Spleen (tissue), 11 donors: Measurements from ENCODE around the gene CCDC88B. TPM values are rescaled to one million over a fixed set of nuclear protein-coding genes. Genes with fewer than 3 reads are reported as not detected.

Experiments
- DNase-seq: peaks from one replicate; pipeline ENCODE4 v3.0.0-alpha.2; 2020
- H3K27ac ChIP-seq, 8 donors: fragments of 200-600 bp; sonication (generic) in 7 of 8; 1 replicate in 4 of 8; 2 replicates in 4 of 8; pipeline versions ENCODE4 v1.5.0 to v1.8.0; 2016 to 2021; ENCODE audit warnings: inconsistent platforms in 4 of 8, mild to moderate bottlenecking in 4 of 8, moderate library complexity in 1 of 8
- H3K27me3 ChIP-seq, 7 donors: fragments of 200-600 bp; sonication (generic) in 6 of 7; replicated peaks in 1 of 7; 1 replicate in 4 of 7; 2 replicates in 3 of 7; pipeline versions ENCODE4 v1.5.0 to v1.8.0; 2016 to 2021; ENCODE audit warnings: inconsistent platforms in 3 of 7, mild to moderate bottlenecking in 1 of 7
- H3K36me3 ChIP-seq, 6 donors: fragments of 200-600 bp; sonication (generic) in 5 of 6; 1 replicate in 4 of 6; 2 replicates in 2 of 6; pipeline versions ENCODE4 v1.5.0 to v1.8.0; 2016 to 2021; ENCODE audit warnings: inconsistent platforms in 2 of 6
- H3K4me1 ChIP-seq, 6 donors: fragments of 200-600 bp; sonication (generic) in 5 of 6; 1 replicate in 3 of 6; 2 replicates in 3 of 6; pipeline versions ENCODE4 v1.5.0 to v1.8.0; 2016 to 2021; ENCODE audit warnings: inconsistent platforms in 3 of 6
- H3K4me3 ChIP-seq, 8 donors: fragments of 200-600 bp; sonication (generic) in 7 of 8; 1 replicate in 4 of 8; 2 replicates in 4 of 8; pipeline versions ENCODE4 v1.5.0 to v1.8.0; 2016 to 2021; ENCODE audit warnings: inconsistent platforms in 4 of 8, mild to moderate bottlenecking in 4 of 8, moderate library complexity in 2 of 8
- H3K9me3 ChIP-seq, 8 donors: fragments of 200-600 bp; sonication (generic) in 7 of 8; 1 replicate in 4 of 8; 2 replicates in 4 of 8; pipeline versions ENCODE4 v1.5.0 to v1.8.0; 2016 to 2021; ENCODE audit warnings: inconsistent platforms in 4 of 8
- POLR2A ChIP-seq, 3 donors: fragments of 450-650 bp; IDR thresholded peaks; one replicate each; pipeline ENCODE4 v1.5.1; 2017; ENCODE audit warnings: antibody characterized with exemption in 3 of 3, mild to moderate bottlenecking in 1 of 3
- POLR2AphosphoS5 ChIP-seq, 3 donors: sonication (generic); formaldehyde crosslinking; IDR thresholded peaks; one replicate each; pipeline ENCODE4 v1.5.1; 2017; ENCODE audit warnings: antibody characterized with exemption in 3 of 3
- WGBS, 5 donors: extraction: QIAGEN DNeasy Blood & Tissue Kit in 3 of 5; methylation state at CpG; one replicate each; pipeline versions ENCODE4 v1.1.5 to v1.1.7; 2013 to 2018; 5-methylcytosine and 5-hydroxymethylcytosine counted together
- intact Hi-C: fragments of 100-400 bp; cut with DNase I; formaldehyde crosslinking; loops from one replicate; pipeline ENCODE4 v1.15.0; 2023; ENCODE audit warnings: low total_unique reads
- polyA plus RNA-seq, 3 donors: library from polyadenylated mRNA; stranded (reverse); fragments of 200-250 nt; gene quantifications; one replicate each; pipeline ENCODE4 v1.2.1, GENCODE V29; 2013
- total RNA-seq, 7 donors: library from RNA; depleted of rRNA in 3 of 7; stranded (reverse); fragments of >200 nt in 3 of 7; fragmentation: NEBNext Ultra II Directional in 4 of 7; extraction: Animal tissue kit (Norgen Biotek cat#: 25700) in 4 of 7; gene quantifications; one replicate each; pipeline versions ENCODE4 v1.1.0 to v1.2.1, GENCODE V29; 2016 to 2021
- TF ChIP-seq, protein P1 (sequence below), 11 experiments: fragments of 200-600 bp in 7 of 11; fragments of 450-650 bp in 4 of 11; sonication (generic) in 4 of 11; IDR thresholded peaks in 8 of 11; conservative IDR thresholded peaks in 3 of 11; 1 replicate in 7 of 11; 2 replicates in 4 of 11; pipeline versions ENCODE4 v1.4.0 to v1.8.0; 2016 to 2021; ENCODE audit warnings: antibody characterized with exemption in 11 of 11, inconsistent platforms in 4 of 11, mild to moderate bottlenecking in 1 of 11
- donor health status: healthy with polysubstance abuse.
- donor health status: DM: no; HTN: no; CAD: no; lungs with moderate emphysema.
- donor health status: DM: no; HTN: no; CAD: no.
- donor health status: Bipolar disorder and iron deficiency.
- donor health status: healthy.
- donor health status: DM: no; HTN: no; CAD: no.
- donor health status: DM: yes; HTN: yes; CAD: no.

CCDC88B gene
- total and polyA plus RNA-seq, 10 donors: 64.3 to 638 (median 106) TPM

GRCh38 chr11:64359712-64360445, 19.9 kb downstream of the CCDC88B start:
- 27 to 41% (median 30%) methylated on average over 21 to 38 of the region's 38 CpGs for WGBS, 5 donors
- Histone ChIP-seq H3K9me3 (no peaks in the 10 kb centered on the region), H3K4me1 (peaks cover 34 to 76% (median 52%) of the 10 kb centered on the region in 6 donors), H3K27ac (peak overlapping the region in 6 of 8 donors; percentile 83 to 89 (median 86)), H3K36me3 (peaks cover 0 to 76% (median 41%) of the 10 kb centered on the region in 6 donors), H3K27me3 (no peaks in the 10 kb centered on the region), H3K4me3 (peak overlapping the region; percentile 57 to 94 (median 79))
- DNase-seq: no peak
- TF ChIP-seq POLR2AphosphoS5 (IDR thresholded peaks at IDR 0.05) (peak in 1 of 3 donors; percentile 53), POLR2A (IDR thresholded peaks at IDR 0.05) (no peak)
- TF ChIP-seq, protein P1, sequence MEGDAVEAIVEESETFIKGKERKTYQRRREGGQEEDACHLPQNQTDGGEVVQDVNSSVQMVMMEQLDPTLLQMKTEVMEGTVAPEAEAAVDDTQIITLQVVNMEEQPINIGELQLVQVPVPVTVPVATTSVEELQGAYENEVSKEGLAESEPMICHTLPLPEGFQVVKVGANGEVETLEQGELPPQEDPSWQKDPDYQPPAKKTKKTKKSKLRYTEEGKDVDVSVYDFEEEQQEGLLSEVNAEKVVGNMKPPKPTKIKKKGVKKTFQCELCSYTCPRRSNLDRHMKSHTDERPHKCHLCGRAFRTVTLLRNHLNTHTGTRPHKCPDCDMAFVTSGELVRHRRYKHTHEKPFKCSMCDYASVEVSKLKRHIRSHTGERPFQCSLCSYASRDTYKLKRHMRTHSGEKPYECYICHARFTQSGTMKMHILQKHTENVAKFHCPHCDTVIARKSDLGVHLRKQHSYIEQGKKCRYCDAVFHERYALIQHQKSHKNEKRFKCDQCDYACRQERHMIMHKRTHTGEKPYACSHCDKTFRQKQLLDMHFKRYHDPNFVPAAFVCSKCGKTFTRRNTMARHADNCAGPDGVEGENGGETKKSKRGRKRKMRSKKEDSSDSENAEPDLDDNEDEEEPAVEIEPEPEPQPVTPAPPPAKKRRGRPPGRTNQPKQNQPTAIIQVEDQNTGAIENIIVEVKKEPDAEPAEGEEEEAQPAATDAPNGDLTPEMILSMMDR (IDR thresholded peaks at IDR 0.05 in 8 of 11, conservative IDR thresholded peaks at IDR 0.05 in 3 of 11): peak in 2 of 11 experiments; percentile 17 to 21
- intact Hi-C loops: no loop called here

DNA sequence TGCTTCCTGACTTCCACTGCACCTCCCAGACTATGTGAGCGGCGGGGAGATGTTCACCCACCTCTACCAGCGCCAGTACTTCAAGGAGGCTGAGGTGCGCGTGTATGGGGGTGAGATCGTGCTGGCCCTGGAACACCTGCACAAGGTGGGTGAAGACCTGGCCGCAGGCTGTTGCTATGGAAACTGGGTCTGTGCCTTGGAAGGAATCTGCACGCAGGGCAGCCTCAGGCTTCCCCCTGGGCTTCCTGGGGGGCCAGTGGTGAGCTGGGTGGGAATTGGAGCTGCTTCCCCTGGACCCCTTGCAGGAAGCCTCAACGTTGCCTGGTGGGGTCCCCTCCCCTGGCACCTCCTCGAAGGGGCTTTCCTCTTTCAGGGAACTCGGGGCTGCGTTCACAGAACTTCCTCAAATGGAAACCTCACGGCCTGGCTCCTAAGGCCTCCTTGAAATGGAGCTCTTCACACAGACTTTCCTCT, 20.5 kb downstream of the CCDC88B start:
- peaks cover 32 to 70% (median 46%) of the 10 kb centered on the region in 6 donors for H3K4me1 ChIP-seq
- intact Hi-C loops: no loop called here
- WGBS, 5 donors: 25 to 40% (median 34%) methylated on average over 9 to 13 of the region's 13 CpGs

GRCh38 chr11:64361659-64362058, 21.7 kb downstream of the CCDC88B start:
- Histone ChIP-seq H3K27ac (no peak overlapping the region), H3K4me3 (no peak overlapping the region), H3K27me3 (no peaks in the 10 kb centered on the region), H3K4me1 (peaks cover 27 to 59% (median 39%) of the 10 kb centered on the region in 6 donors), H3K9me3 (no peaks in the 10 kb centered on the region), H3K36me3 (peaks cover 0 to 76% (median 59%) of the 10 kb centered on the region in 6 donors)
- TF ChIP-seq POLR2AphosphoS5 (IDR thresholded peaks at IDR 0.05): peak in 1 of 3 donors; percentile 14
- TF ChIP-seq, protein P1 (IDR thresholded peaks at IDR 0.05 in 8 of 11, conservative IDR thresholded peaks at IDR 0.05 in 3 of 11): no peak
- 94 to 97% (median 95%) methylated on average over 9 to 18 of the region's 18 CpGs for WGBS, 5 donors
- no peak for DNase-seq
- intact Hi-C loops: no loop called here

More for the DNA sequence above, 20.5 kb downstream of the CCDC88B start:
- H3K4me3 ChIP-seq: peak overlapping the region in 7 of 8 donors; percentile 57 to 94 (median 82)
- H3K27ac ChIP-seq: peak overlapping the region in 5 of 8 donors; percentile 6 to 89 (median 85)
- H3K27me3 ChIP-seq: no peaks in the 10 kb centered on the region
- DNase-seq: no peak
- no peaks in the 10 kb centered on the region for H3K9me3 ChIP-seq
- H3K36me3 ChIP-seq: peaks cover 0 to 76% (median 47%) of the 10 kb centered on the region in 6 donors
- no peak for TF ChIP-seq POLR2A (IDR thresholded peaks at IDR 0.05)
- TF ChIP-seq, protein P1 (IDR thresholded peaks at IDR 0.05 in 8 of 11, conservative IDR thresholded peaks at IDR 0.05 in 3 of 11): no peak
- no peak for TF ChIP-seq POLR2AphosphoS5 (IDR thresholded peaks at IDR 0.05)

- intact Hi-C loops: no loop called here
- TF ChIP-seq POLR2A (IDR thresholded peaks at IDR 0.05) (no peak), POLR2AphosphoS5 (IDR thresholded peaks at IDR 0.05) (no peak)
- TF ChIP-seq, protein P1 (IDR thresholded peaks at IDR 0.05 in 8 of 11, conservative IDR thresholded peaks at IDR 0.05 in 3 of 11): no peak
- WGBS, 5 donors: 93 to 98% (median 95%) methylated on average over 10 of the region's 10 CpGs
- Histone ChIP-seq H3K36me3 (peaks cover 0 to 77% (median 66%) of the 10 kb centered on the region in 6 donors), H3K4me3 (no peak overlapping the region), H3K4me1 (peaks cover 27 to 52% (median 35%) of the 10 kb centered on the region in 6 donors), H3K27ac (no peak overlapping the region), H3K9me3 (no peaks in the 10 kb centered on the region), H3K27me3 (no peaks in the 10 kb centered on the region)
- no peak for DNase-seq
These were observed 22.3 kb downstream of the CCDC88B start for GRCh38 chr11:64362339-64362738.
